ENCODE measurements around the gene GCK.

GCK gene

GRCh38 chr7:44188480-44189225, 586 bp downstream of the GCK start:
- no peak for DNase-seq (ENCODE audit: low read depth)
- TF ChIP-seq, protein P1, sequence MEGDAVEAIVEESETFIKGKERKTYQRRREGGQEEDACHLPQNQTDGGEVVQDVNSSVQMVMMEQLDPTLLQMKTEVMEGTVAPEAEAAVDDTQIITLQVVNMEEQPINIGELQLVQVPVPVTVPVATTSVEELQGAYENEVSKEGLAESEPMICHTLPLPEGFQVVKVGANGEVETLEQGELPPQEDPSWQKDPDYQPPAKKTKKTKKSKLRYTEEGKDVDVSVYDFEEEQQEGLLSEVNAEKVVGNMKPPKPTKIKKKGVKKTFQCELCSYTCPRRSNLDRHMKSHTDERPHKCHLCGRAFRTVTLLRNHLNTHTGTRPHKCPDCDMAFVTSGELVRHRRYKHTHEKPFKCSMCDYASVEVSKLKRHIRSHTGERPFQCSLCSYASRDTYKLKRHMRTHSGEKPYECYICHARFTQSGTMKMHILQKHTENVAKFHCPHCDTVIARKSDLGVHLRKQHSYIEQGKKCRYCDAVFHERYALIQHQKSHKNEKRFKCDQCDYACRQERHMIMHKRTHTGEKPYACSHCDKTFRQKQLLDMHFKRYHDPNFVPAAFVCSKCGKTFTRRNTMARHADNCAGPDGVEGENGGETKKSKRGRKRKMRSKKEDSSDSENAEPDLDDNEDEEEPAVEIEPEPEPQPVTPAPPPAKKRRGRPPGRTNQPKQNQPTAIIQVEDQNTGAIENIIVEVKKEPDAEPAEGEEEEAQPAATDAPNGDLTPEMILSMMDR (IDR thresholded peaks at IDR 0.05; ENCODE audit: control insufficient read depth, insufficient read depth, low read depth, low read length, missing control alignments) = no peak
- no peak overlapping the region for H3K4me3 ChIP-seq (ENCODE audit: control insufficient read depth, low read depth, low read length)

DNA sequence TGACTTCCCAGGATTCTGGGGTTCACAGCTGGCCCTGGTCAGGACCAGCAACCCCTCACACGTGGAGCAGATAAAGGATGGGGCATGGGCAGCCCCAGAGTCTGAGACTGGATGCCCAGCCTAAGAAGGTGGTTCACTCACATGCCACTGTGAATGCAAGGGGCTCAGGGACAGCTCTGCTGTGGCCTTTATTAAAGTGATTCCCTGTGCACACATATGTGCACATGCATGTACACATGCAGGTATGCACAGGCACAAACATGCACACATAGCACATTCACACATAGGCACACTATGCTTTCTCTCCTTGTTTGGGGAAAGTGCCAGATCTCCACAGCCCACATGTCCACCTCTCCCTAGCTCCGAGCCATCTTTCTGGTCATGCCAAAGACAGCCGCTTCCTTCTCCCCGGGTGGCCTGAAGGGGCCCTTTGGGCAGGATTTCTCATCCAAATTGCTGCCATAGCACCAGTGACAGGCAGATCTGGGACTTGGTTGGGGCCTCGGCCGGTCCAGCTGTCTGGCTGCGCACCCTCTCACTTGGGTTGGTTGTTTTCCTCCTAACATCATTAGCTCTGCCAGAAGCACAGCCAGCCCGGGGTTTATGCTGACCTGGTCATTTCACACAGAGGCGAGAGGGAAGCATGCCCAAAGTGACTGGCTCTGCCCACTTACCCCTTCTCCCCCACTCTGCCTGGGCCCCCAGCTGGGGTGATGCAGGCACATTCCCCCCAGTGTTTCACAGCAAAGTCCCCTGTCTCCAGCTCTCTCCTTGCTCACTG, 1.4 kb downstream of the GCK start:
- H3K4me3 ChIP-seq (ENCODE audit: control insufficient read depth, low read depth, low read length) = no peak overlapping the region
- TF ChIP-seq, protein P1 (IDR thresholded peaks at IDR 0.05; ENCODE audit: control insufficient read depth, insufficient read depth, low read depth, low read length, missing control alignments) = no peak
- no peak for DNase-seq (ENCODE audit: low read depth)

GRCh38 chr7:44186736-44187135, 2.5 kb downstream of the GCK start:
- H3K4me3 ChIP-seq (ENCODE audit: control insufficient read depth, low read depth, low read length) = no peak overlapping the region
- DNase-seq (ENCODE audit: low read depth) = no peak
- TF ChIP-seq, protein P1 (IDR thresholded peaks at IDR 0.05; ENCODE audit: control insufficient read depth, insufficient read depth, low read depth, low read length, missing control alignments) = no peak

DNA sequence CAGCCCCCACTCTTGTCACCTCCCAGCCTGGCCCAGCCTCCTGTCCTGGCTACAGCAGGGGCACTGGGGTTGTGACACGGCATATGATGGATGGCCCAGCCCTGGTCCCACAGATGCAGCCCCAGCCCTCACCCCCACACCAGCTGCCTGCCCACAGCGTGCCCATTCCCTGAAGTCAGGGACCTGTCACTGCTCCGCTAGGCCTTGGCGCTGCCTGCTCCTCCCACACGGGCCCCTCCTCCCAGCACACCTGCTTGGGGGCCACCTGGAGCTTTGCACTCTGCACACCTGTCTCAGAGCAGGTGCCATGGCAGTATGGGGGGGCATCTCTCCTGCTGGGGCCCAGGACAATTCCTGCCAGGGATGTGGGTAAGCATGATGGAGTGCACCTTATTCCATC, 3.5 kb downstream of the GCK start:
- TF ChIP-seq, protein P1 (IDR thresholded peaks at IDR 0.05; ENCODE audit: control insufficient read depth, insufficient read depth, low read depth, low read length, missing control alignments) = no peak
- H3K4me3 ChIP-seq (ENCODE audit: control insufficient read depth, low read depth, low read length) = no peak overlapping the region
- DNase-seq (ENCODE audit: low read depth) = no peak

DNA sequence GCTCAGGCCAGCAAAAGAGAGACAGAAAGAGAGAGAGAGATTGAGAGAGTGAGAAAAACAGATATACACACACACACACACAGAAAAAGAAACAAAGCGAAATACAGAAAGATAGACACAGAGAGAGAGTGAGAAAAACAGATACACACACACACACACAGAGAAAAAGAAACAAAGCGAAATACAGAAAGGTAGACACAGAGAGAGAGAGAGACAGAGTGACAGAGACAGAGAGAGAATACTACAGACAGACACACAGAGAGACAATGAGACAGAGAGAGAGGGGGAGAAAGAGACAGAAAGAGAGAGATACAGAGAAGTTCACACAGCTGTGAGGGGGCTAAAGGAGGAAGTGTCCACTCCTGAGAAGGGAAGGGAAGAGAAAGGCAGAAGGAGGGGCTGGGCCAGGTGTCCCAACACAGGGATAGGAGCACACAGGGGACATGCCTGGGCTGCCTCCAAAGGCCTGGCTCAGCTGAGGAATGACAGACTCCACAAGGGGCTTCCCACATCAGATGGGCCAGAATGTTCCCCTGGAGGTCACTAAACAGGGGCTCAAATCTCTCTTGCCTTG, 4.3 kb downstream of the GCK start:
- no peak overlapping the region for H3K4me3 ChIP-seq (ENCODE audit: control insufficient read depth, low read depth, low read length)
- no peak for DNase-seq (ENCODE audit: low read depth)
- TF ChIP-seq, protein P1 (IDR thresholded peaks at IDR 0.05; ENCODE audit: control insufficient read depth, insufficient read depth, low read depth, low read length, missing control alignments) = no peak

- no peak overlapping the region for H3K4me3 ChIP-seq (ENCODE audit: control insufficient read depth, low read depth, low read length)
- TF ChIP-seq, protein P1 (IDR thresholded peaks at IDR 0.05; ENCODE audit: control insufficient read depth, insufficient read depth, low read depth, low read length, missing control alignments) = no peak
- peak; percentile 52 for DNase-seq (ENCODE audit: low read depth)
These were observed 4.9 kb downstream of the GCK start for GRCh38 chr7:44184206-44184872.
